ENCODE measurements around the gene ERBB2. TPM values are rescaled to one million over a fixed set of nuclear protein-coding genes. Genes with fewer than 3 reads are reported as not detected.
A peak's percentile ranks its signal among the peaks of the same experiment; 100 is the strongest.

The ERBB2 gene
- total RNA-seq, 2 donors from 2014 or later = 88.1 to 94.7 TPM

GRCh38 chr17:39669897-39670735 is 29.7 kb upstream of the ERBB2 start:
- no peak for DNase-seq (ENCODE audit: low spot score)
- Histone ChIP-seq H3K27ac (no peak overlapping the region), H3K27me3 (replicated peaks; ENCODE audit: insufficient read depth) (no peaks in the 10 kb centered on the region), H3K4me3 (no peak overlapping the region), H3K9me3 (no peaks in the 10 kb centered on the region), H3K4me1 (ENCODE audit: control insufficient read depth in 1 of 2, low read depth in 2 of 2) (peaks cover 22 to 61% of the 10 kb centered on the region in 2 donors), H3K36me3 (no peaks in the 10 kb centered on the region)
- ATAC-seq (ENCODE audit: insufficient number of reproducible peaks, low FRiP score, low read depth) = no peak
- TF ChIP-seq CTCF (IDR thresholded peaks at IDR 0.05) = no peak

GRCh38 chr17:39670746-39671145 is 29.1 kb upstream of the ERBB2 start:
- peaks cover 23 to 61% of the 10 kb centered on the region in 2 donors for H3K4me1 ChIP-seq (ENCODE audit: control insufficient read depth in 1 of 2, low read depth in 2 of 2)
- H3K27me3 ChIP-seq (replicated peaks; ENCODE audit: insufficient read depth) = no peaks in the 10 kb centered on the region
- H3K4me3 ChIP-seq = no peak overlapping the region
- H3K27ac ChIP-seq = no peak overlapping the region
- no peak for TF ChIP-seq CTCF (IDR thresholded peaks at IDR 0.05)
- H3K36me3 ChIP-seq = no peaks in the 10 kb centered on the region
- no peaks in the 10 kb centered on the region for H3K9me3 ChIP-seq
- ATAC-seq (ENCODE audit: insufficient number of reproducible peaks, low FRiP score, low read depth) = no peak
- DNase-seq (ENCODE audit: low spot score) = no peak

- Histone ChIP-seq H3K4me1 (ENCODE audit: control insufficient read depth in 1 of 2, low read depth in 2 of 2) (peaks cover 32 to 61% of the 10 kb centered on the region in 2 donors), H3K4me3 (no peak overlapping the region), H3K36me3 (no peaks in the 10 kb centered on the region), H3K9me3 (no peaks in the 10 kb centered on the region), H3K27ac (no peak overlapping the region), H3K27me3 (replicated peaks; ENCODE audit: insufficient read depth) (no peaks in the 10 kb centered on the region)
- no peak for DNase-seq (ENCODE audit: low spot score)
- peak; percentile 59 for TF ChIP-seq CTCF (IDR thresholded peaks at IDR 0.05)
- ATAC-seq (ENCODE audit: insufficient number of reproducible peaks, low FRiP score, low read depth) = no peak
Measured at GRCh38 chr17:39671651-39672521, 28.0 kb upstream of the ERBB2 start.

GRCh38 chr17:39672522-39673334 is 27.1 kb upstream of the ERBB2 start:
- DNase-seq (ENCODE audit: low spot score) (no peak), ATAC-seq (ENCODE audit: insufficient number of reproducible peaks, low FRiP score, low read depth) (no peak)
- H3K4me3 ChIP-seq = no peak overlapping the region
- peaks cover 27 to 61% of the 10 kb centered on the region in 2 donors for H3K4me1 ChIP-seq (ENCODE audit: control insufficient read depth in 1 of 2, low read depth in 2 of 2)
- TF ChIP-seq CTCF (IDR thresholded peaks at IDR 0.05) = no peak
- H3K36me3 ChIP-seq = no peaks in the 10 kb centered on the region
- no peaks in the 10 kb centered on the region for H3K9me3 ChIP-seq
- no peak overlapping the region for H3K27ac ChIP-seq
- H3K27me3 ChIP-seq (replicated peaks; ENCODE audit: insufficient read depth) = no peaks in the 10 kb centered on the region

All from thoracic aorta (tissue), 2 donors.